A549 treated with GW870086 at 1 μM for 4 hours (cell line): ENCODE results near the gene OR5L1. TPM values are rescaled to one million over a fixed set of nuclear protein-coding genes. Genes with fewer than 3 reads are reported as not detected.

Source experiments
- total RNA-seq: library from RNA; stranded (reverse); fragments of 200-300 nt; extraction: Qiagen RNA extraction; gene quantifications from 5 replicates; pipeline ENCODE4 v1.2.3, GENCODE V29; 2022; ENCODE audit warnings: low read depth

Gene OR5L1
- not detected in 5 replicates for total RNA-seq

DNA sequence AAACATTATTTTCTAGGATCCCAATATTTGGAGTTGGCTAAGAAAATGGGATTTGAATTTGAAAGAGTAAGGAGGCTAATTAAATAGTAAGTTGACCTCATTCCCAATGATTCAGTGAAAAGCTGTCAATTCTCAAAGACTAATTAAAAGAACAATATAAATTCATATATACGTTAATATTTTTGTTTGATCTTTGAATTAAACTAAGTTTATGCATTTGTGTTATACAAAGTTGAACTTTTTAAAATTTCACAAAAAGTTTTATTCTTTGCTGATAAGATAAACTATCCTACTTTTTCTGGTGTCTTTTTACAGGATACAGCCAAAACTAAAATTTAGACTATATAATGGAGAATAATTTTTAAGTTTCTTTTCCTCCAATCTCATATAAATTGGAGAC lies at the start of gene OR5L1:
Gene OR5L1 (plus strand): TSS at position 301 of the 400 bp plus-strand sequence. CDS start 100 bp downstream, outside the sequence.

DNA sequence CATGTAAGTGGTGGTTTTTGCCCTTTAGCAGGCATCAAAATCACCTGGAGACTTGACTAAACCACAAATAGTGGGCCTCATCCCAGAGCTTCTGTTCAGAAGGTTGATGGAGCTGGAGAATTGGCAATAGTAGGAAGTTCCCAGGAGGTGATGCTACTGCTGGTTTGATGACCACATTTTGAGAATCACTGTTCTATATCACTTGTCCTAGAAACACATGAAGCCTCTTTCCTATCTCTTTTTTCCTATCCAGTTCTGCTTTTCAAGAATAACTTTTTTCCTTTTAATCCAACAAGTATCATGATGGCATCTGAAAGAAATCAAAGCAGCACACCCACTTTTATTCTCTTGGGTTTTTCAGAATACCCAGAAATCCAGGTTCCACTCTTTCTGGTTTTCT lies 38.0 kb upstream of the OR5L1 start, which contains the start of gene OR5D13:
Gene OR5D13 (plus strand): TSS at position 301 of the 400 bp plus-strand sequence. CDS start 0 bp downstream, at position 301.

DNA sequence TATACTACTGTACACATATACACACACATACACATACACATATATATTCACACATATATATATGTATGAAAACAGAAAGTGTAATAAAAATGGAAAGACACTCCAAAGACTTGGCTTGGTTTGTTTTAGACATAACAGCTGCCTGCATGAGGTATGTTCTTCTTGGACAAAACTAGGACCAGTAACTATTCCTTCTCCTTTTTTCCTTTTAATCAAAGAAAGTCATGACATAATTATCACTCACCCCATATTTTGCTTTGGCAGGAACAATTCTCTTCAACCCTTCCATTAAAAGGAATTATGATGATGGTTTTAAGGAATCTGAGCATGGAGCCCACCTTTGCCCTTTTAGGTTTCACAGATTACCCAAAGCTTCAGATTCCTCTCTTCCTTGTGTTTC lies 15.9 kb upstream of the OR5L1 start, which contains the start of gene OR5D14:
Gene OR5D14 (plus strand): TSS at position 301 of the 400 bp plus-strand sequence. CDS start 0 bp downstream, at position 301.

DNA sequence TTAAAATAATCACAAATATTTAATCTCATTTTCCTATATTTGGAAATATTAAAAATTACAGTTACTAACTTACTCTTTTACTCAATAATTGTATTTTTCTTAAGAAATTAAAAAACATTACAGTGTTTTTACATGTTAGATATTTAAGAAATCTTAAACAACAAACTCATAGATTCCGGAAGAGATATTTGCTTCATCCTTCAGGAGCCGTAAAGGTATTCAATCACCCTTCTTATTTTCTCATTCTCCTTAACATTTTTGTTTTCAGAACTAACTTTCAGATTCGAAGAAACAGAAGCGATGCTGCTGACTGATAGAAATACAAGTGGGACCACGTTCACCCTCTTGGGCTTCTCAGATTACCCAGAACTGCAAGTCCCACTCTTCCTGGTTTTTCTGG lies 8.2 kb downstream of the OR5L1 start, which contains the start of gene OR5D18:
Gene OR5D18 (plus strand): TSS at position 301 of the 400 bp plus-strand sequence. CDS start 0 bp downstream, at position 301.

DNA sequence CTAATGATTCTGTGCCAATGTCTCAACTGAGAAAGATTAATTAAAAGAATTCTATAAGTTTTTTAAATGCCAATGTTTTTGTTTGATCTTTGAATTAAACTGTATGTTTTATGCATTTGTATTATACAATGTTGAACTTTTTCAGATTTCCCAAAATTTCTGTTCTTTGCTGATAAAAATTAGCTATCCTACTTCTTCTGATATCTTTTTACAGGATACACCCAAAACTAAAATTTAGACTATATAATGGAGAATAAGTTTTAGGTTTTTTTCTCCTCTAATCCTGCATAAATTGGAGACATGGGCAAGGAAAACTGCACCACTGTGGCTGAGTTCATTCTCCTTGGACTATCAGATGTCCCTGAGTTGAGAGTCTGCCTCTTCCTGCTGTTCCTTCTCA lies 15.8 kb downstream of the OR5L1 start, which contains the start of gene OR5L2:
Gene OR5L2 (plus strand): TSS at position 301 of the 400 bp plus-strand sequence. CDS start 0 bp downstream, at position 301.

DNA sequence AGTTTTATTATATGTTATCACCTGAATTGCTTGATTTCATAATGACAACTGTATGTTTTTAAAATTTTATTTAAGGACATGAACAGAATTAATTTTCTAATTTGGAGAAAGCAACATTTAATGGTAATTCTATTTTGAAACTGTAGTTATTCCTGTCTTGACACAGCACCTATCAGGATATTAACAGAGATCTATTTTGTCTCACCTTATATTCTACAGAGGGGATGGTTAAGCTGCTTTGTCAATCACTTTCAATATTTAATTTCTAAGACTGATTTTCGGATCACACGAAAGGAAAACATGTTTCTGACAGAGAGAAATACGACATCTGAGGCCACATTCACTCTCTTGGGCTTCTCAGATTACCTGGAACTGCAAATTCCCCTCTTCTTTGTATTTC lies 27.3 kb downstream of the OR5L1 start, which contains the start of gene OR5D16:
Gene OR5D16 (plus strand): TSS at position 301 of the 400 bp plus-strand sequence. CDS start 0 bp downstream, at position 301.

Other genes starting within 250 kb of the OR5L1 start
- gene OR4C16, start 239.2 kb upstream of the OR5L1 start, total RNA-seq = not detected in 5 replicates
- gene OR4C11, start 203.7 kb upstream of the OR5L1 start, total RNA-seq = not detected in 5 replicates
- gene OR4P4, start 176.3 kb upstream of the OR5L1 start, total RNA-seq = not detected in 5 replicates
- not detected in 5 replicates for gene OR4S2, start 163.0 kb upstream of the OR5L1 start, total RNA-seq
- gene OR4C6, start 149.2 kb upstream of the OR5L1 start, total RNA-seq = not detected in 5 replicates
- not detected in 5 replicates for gene OR5D13, start 37.9 kb upstream of the OR5L1 start, total RNA-seq
- not detected in 5 replicates for gene OR5D14, start 15.8 kb upstream of the OR5L1 start, total RNA-seq
- gene OR5D18, start 8.3 kb downstream of the OR5L1 start, total RNA-seq = not detected in 5 replicates
- gene OR5L2, start 15.9 kb downstream of the OR5L1 start, total RNA-seq = not detected in 5 replicates
- gene OR5D16, start 27.4 kb downstream of the OR5L1 start, total RNA-seq = not detected in 5 replicates
- not detected in 5 replicates for gene TRIM51, start 71.9 kb downstream of the OR5L1 start, total RNA-seq
- gene OR5W2, start 103.2 kb downstream of the OR5L1 start, total RNA-seq = not detected in 5 replicates
- not detected in 5 replicates for gene OR5I1, start 125.0 kb downstream of the OR5L1 start, total RNA-seq
- gene OR10AG1, start 158.6 kb downstream of the OR5L1 start, total RNA-seq = not detected in 5 replicates
- not detected in 5 replicates for gene OR5F1, start 183.3 kb downstream of the OR5L1 start, total RNA-seq
- not detected in 5 replicates for gene OR5AS1, start 216.3 kb downstream of the OR5L1 start, total RNA-seq